K562 (cell line): ENCODE measurements around the gene LY6G6D. TPM values are rescaled to one million over a fixed set of nuclear protein-coding genes. Genes with fewer than 3 reads are reported as not detected.

Source experiments
- ASH1L ChIP-seq: fragments of 450-650 bp; IDR thresholded peaks from 2 replicates; pipeline ENCODE4 v1.6.1; 2018; ENCODE audit warnings: borderline replicate concordance, mild to moderate bottlenecking, low read depth; ENCODE audit not compliant: partially characterized antibody
- BACH1 ChIP-seq: fragments of 200-800 bp; sonication (Bioruptor generic); IDR thresholded peaks from 2 replicates; pipeline ENCODE4 v1.6.1; 2016; ENCODE audit warnings: missing genetic modification characterization, missing compliant biosample characterization
- BRCA1 ChIP-seq, 2 experiments: fragments of 450-650 bp in 1 of 2; sonication (generic) in 1 of 2; formaldehyde crosslinking in 1 of 2; IDR thresholded peaks; 2 replicates each; pipeline versions ENCODE4 v1.5.0 to v1.6.1; 2017 to 2020; ENCODE audit warnings: mild to moderate bottlenecking in 1 of 2, missing genetic modification reagents in 1 of 2
- CBFA2T2 ChIP-seq: fragments of 450-650 bp; conservative IDR thresholded peaks from 2 replicates; pipeline ENCODE4 v1.6.1; 2017; ENCODE audit warnings: mild to moderate bottlenecking
- CREBBP ChIP-seq: IDR thresholded peaks from one replicate; pipeline ENCODE4 v1.6.1; 2012; ENCODE audit warnings: low read depth, mild to moderate bottlenecking, control low read depth, inconsistent platforms, low read length
- DMBX1 ChIP-seq: fragments of 250-450 bp; sonication (Bioruptor Pico); IDR thresholded peaks from 2 replicates; pipeline ENCODE4 v1.8.0; 2022; ENCODE audit warnings: inconsistent platforms, mild to moderate bottlenecking, moderate library complexity, borderline replicate concordance
- FOSL1 ChIP-seq: fragments of 200-800 bp; sonication (Bioruptor generic); conservative IDR thresholded peaks from 2 replicates; pipeline ENCODE4 v1.6.1; 2016; ENCODE audit warnings: missing genetic modification characterization, missing compliant biosample characterization
- NCOA4 ChIP-seq: fragments of 450-650 bp; IDR thresholded peaks from 2 replicates; pipeline ENCODE4 v1.6.1; 2018; ENCODE audit warnings: mild to moderate bottlenecking; ENCODE audit not compliant: partially characterized antibody
- PML ChIP-seq: IDR thresholded peaks from 2 replicates; pipeline ENCODE4 v1.6.1; 2012; ENCODE audit warnings: low read length, inconsistent platforms
- SLC30A9 ChIP-seq: fragments of 250-450 bp; sonication (Bioruptor Pico); IDR thresholded peaks from 2 replicates; pipeline ENCODE4 v1.8.0; 2022; ENCODE audit warnings: mild to moderate bottlenecking, moderate library complexity
- XRCC4 ChIP-seq: IDR thresholded peaks from one replicate; pipeline ENCODE4 v1.6.1; 2011; ENCODE audit not compliant: insufficient read depth, insufficient read length; ENCODE audit errors: extremely low read depth
- ZFP1 ChIP-seq: fragments of 450-650 bp; formaldehyde crosslinking; IDR thresholded peaks from 2 replicates; pipeline ENCODE4 v1.4.0; 2020; ENCODE audit warnings: mild to moderate bottlenecking, mixed read lengths
- ZNF584 ChIP-seq: fragments of 200-800 bp; sonication (Bioruptor generic); IDR thresholded peaks from 2 replicates; pipeline ENCODE4 v1.6.1; 2016; ENCODE audit warnings: low read depth, mild to moderate bottlenecking, missing genetic modification characterization, missing compliant biosample characterization
- polyA plus RNA-seq, 8 experiments: library from polyadenylated mRNA; depleted of rRNA in 4 of 8; stranded (reverse) in 5 of 8; unstranded in 3 of 8; fragments of >200 nt; fragmentation: Nextera tagmentation in 2 of 8; fragmentation: Illumina TruSeq in 1 of 8; extraction: Ambion mirVana in 2 of 8; extraction: Trizol in 1 of 8; gene quantifications; 2 replicates each; pipeline versions ENCODE4 v1.2.1 to v1.2.3, GENCODE V29; 2011 to 2014; ENCODE audit warnings: inconsistent platforms in 1 of 8, missing spikeins in 1 of 8
- total RNA-seq, 7 experiments: library from RNA; depleted of rRNA in 6 of 7; stranded (reverse); fragments of >200 nt in 6 of 7; fragmentation: Illumina TruSeq in 2 of 7; extraction: Trizol in 2 of 7; gene quantifications; 2 replicates each; pipeline versions ENCODE4 v1.2.1 to v1.2.3, GENCODE V29; 2011 to 2021; ENCODE audit warnings: low replicate concordance in 1 of 7
- TF ChIP-seq, protein P1 (sequence below): fragments of 450-650 bp; IDR thresholded peaks from 2 replicates; pipeline ENCODE4 v1.6.1; 2018; ENCODE audit not compliant: partially characterized antibody
- TF ChIP-seq, protein P2 (sequence below): fragments of 150-350 bp; conservative IDR thresholded peaks from 2 replicates; pipeline ENCODE4 v1.6.1; 2014; ENCODE audit warnings: low read length
- TF ChIP-seq, protein P3 (sequence below), 2 experiments: fragments of 450-650 bp in 1 of 2; sonication (generic) in 1 of 2; formaldehyde crosslinking in 1 of 2; IDR thresholded peaks in 1 of 2; conservative IDR thresholded peaks in 1 of 2; 2 replicates each; pipeline versions ENCODE4 v1.6.1 to v1.8.1; 2016 to 2023; ENCODE audit warnings: mild to moderate bottlenecking in 2 of 2, moderate library complexity in 2 of 2, inconsistent platforms in 1 of 2, missing genetic modification reagents in 1 of 2
- TF ChIP-seq, protein P4 (sequence below): fragments of 450-650 bp; formaldehyde crosslinking; IDR thresholded peaks from 2 replicates; pipeline ENCODE4 v1.4.0; 2020; ENCODE audit warnings: mild to moderate bottlenecking, moderate library complexity

LY6G6D gene
- total and polyA plus RNA-seq, 9 of the 15 experiments (the other 6 are each of a cell fraction or from before 2014, with no cell fraction given): 0.30 to 0.38 TPM; not detected in 7

DNA sequence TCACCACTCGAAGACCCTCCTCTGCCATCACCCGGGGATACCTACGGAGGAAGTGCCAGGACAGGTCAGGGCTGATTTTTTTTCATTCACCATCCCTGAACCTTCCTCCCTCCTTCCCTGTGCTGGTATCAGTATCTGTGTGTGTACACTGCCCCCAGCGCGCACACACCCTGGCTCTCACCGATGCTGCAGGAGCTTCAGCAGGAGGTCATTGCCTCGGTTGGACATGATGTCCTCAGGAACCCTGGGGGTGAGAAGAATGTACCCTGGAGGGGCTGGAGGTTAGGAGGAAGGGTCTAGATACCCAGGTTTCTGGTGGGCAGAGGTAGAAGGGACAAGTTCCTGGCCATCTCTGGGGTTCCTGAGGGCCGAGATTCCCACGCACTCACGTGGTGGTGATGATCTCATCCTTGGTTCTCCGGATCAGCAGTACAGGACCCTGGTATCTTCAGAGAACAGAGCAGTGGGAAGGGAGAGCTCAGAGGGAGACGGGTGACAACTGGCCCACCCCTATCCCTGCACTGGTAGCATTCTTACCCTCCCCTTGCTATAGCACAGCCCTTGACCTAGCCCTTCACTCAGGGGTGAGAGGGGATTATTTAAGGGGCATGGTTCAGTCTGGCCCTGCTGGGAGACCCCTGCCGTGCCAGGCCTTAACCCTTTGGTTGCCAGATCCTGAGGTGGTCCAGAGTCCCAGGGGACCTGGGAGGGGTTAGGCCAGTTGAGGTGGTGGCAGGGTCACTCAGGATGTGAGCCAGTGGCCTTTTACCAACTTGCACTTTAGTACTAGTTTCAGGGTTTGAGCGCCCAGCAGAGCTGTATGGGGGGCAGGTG is 27.1 kb upstream of the LY6G6D start (continued):
- TF ChIP-seq, protein P1, sequence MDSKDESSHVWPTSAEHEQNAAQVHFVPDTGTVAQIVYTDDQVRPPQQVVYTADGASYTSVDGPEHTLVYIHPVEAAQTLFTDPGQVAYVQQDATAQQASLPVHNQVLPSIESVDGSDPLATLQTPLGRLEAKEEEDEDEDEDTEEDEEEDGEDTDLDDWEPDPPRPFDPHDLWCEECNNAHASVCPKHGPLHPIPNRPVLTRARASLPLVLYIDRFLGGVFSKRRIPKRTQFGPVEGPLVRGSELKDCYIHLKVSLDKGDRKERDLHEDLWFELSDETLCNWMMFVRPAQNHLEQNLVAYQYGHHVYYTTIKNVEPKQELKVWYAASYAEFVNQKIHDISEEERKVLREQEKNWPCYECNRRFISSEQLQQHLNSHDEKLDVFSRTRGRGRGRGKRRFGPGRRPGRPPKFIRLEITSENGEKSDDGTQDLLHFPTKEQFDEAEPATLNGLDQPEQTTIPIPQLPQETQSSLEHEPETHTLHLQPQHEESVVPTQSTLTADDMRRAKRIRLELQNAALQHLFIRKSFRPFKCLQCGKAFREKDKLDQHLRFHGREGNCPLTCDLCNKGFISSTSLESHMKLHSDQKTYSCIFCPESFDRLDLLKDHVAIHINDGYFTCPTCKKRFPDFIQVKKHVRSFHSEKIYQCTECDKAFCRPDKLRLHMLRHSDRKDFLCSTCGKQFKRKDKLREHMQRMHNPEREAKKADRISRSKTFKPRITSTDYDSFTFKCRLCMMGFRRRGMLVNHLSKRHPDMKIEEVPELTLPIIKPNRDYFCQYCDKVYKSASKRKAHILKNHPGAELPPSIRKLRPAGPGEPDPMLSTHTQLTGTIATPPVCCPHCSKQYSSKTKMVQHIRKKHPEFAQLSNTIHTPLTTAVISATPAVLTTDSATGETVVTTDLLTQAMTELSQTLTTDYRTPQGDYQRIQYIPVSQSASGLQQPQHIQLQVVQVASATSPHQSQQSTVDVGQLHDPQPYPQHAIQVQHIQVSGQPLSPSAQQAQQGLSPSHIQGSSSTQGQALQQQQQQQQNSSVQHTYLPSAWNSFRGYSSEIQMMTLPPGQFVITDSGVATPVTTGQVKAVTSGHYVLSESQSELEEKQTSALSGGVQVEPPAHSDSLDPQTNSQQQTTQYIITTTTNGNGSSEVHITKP: no peak
- no peak for TF ChIP-seq CREBBP
- no peak for TF ChIP-seq CBFA2T2
- no peak for TF ChIP-seq PML
- TF ChIP-seq BACH1 (tag): no peak
- TF ChIP-seq, protein P2, sequence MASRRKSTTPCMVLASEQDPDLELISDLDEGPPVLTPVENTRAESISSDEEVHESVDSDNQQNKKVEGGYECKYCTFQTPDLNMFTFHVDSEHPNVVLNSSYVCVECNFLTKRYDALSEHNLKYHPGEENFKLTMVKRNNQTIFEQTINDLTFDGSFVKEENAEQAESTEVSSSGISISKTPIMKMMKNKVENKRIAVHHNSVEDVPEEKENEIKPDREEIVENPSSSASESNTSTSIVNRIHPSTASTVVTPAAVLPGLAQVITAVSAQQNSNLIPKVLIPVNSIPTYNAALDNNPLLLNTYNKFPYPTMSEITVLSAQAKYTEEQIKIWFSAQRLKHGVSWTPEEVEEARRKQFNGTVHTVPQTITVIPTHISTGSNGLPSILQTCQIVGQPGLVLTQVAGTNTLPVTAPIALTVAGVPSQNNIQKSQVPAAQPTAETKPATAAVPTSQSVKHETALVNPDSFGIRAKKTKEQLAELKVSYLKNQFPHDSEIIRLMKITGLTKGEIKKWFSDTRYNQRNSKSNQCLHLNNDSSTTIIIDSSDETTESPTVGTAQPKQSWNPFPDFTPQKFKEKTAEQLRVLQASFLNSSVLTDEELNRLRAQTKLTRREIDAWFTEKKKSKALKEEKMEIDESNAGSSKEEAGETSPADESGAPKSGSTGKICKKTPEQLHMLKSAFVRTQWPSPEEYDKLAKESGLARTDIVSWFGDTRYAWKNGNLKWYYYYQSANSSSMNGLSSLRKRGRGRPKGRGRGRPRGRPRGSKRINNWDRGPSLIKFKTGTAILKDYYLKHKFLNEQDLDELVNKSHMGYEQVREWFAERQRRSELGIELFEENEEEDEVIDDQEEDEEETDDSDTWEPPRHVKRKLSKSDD: no peak
- no peak for TF ChIP-seq SLC30A9 (CRISPR knock-in tag)
- TF ChIP-seq BRCA1 (IDR thresholded peaks at IDR 0.05): no peak
- 0 out of 2 replicates have a peak, but pooled peaks have one; percentile 78 for TF ChIP-seq BRCA1 (CRISPR knock-in tag; IDR thresholded peaks at IDR 0.05)
- TF ChIP-seq, protein P3, sequence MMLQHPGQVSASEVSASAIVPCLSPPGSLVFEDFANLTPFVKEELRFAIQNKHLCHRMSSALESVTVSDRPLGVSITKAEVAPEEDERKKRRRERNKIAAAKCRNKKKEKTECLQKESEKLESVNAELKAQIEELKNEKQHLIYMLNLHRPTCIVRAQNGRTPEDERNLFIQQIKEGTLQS (IDR thresholded peaks at IDR 0.05): peak; percentile 73
- TF ChIP-seq, protein P3 (CRISPR knock-in tag; conservative IDR thresholded peaks at IDR 0.05): no peak
- TF ChIP-seq, protein P4, sequence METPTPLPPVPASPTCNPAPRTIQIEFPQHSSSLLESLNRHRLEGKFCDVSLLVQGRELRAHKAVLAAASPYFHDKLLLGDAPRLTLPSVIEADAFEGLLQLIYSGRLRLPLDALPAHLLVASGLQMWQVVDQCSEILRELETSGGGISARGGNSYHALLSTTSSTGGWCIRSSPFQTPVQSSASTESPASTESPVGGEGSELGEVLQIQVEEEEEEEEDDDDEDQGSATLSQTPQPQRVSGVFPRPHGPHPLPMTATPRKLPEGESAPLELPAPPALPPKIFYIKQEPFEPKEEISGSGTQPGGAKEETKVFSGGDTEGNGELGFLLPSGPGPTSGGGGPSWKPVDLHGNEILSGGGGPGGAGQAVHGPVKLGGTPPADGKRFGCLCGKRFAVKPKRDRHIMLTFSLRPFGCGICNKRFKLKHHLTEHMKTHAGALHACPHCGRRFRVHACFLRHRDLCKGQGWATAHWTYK: no peak
- TF ChIP-seq ZNF584 (CRISPR knock-in tag): no peak
- no peak for TF ChIP-seq FOSL1 (tag)
- TF ChIP-seq XRCC4: no peak
- no peak for TF ChIP-seq ASH1L
- TF ChIP-seq ZFP1 (CRISPR knock-in tag): no peak
- TF ChIP-seq NCOA4: no peak
- TF ChIP-seq DMBX1 (CRISPR knock-in tag): no peak
